ENCODE measurements around the gene DTNB. TPM values are rescaled to one million over a fixed set of nuclear protein-coding genes. Genes with fewer than 3 reads are reported as not detected.
"Not testable (repeated sequence)": the region's sequence is repeated elsewhere in the genome, so short reads cannot be mapped to it uniquely, and the experiment has no call there.

Gene DTNB
- total RNA-seq (2014; rRNA removed; shearing (Covaris generic)), result 4.8 and 5.9 TPM in 2 replicates

GRCh38 chr2:25673300-25674076 lies at the start of gene DTNB:
Gene DTNB, minus strand, starts transcription at chr2:25673577. Its CDS starts 20,917 bp downstream, at chr2:25652660.
- peak; percentile 21 for DNase-seq (ENCODE audit: low spot score)

GRCh38 chr2:25722224-25722623 lies 48.8 kb upstream of the DTNB start:
- no peak for DNase-seq (ENCODE audit: low spot score)

- no peak for DNase-seq (ENCODE audit: low spot score)
Observed at GRCh38 chr2:25720575-25720974, 47.2 kb upstream of the DTNB start.

DNA sequence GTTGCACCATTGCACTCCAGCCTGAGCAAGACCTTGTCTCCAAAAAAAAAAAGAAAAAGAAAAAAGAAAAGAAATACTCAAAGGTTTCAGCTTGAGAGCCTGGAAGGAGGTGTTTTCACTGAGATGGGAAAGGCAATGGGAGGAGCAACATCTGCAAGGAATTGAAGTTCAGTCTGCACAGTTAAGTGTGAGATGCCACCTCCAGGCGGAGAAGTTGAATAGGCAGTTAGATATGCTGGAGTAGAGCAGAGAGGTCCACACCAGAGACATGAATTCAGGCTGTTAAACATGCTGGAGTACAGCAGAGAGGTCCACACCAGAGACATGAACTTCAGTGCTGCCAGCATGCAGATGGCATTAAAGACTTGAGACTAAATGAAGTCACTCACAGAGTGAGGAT lies 41.4 kb upstream of the DTNB start:
- DNase-seq (ENCODE audit: low spot score), result no peak

DNA sequence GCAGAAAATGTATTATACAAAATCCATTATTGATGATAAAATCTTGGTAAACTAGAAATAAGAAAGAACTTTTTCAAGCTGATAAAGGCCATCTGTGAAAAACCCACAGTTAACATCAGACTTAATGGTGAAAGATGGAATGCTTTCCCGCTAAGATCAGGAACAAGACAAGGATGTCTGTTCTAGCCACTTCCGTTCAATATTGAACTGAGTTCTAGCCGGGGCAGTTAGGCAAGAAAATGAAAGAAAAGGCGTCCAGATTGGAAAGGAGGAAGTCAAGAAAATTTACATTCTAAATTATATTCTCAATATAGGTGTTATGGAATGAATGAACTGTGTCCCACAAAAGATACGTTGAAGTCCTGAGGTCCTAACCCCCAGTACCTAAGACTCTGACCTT lies 39.1 kb upstream of the DTNB start:
- DNase-seq (ENCODE audit: low spot score), result no peak

- no peak for DNase-seq (ENCODE audit: low spot score)
Observed at GRCh38 chr2:25711675-25712354, 38.4 kb upstream of the DTNB start.

GRCh38 chr2:25710750-25711149 lies 37.4 kb upstream of the DTNB start:
- DNase-seq (ENCODE audit: low spot score), result no peak

GRCh38 chr2:25709349-25709748 lies 36.0 kb upstream of the DTNB start:
- DNase-seq (ENCODE audit: low spot score), result no peak

DNA sequence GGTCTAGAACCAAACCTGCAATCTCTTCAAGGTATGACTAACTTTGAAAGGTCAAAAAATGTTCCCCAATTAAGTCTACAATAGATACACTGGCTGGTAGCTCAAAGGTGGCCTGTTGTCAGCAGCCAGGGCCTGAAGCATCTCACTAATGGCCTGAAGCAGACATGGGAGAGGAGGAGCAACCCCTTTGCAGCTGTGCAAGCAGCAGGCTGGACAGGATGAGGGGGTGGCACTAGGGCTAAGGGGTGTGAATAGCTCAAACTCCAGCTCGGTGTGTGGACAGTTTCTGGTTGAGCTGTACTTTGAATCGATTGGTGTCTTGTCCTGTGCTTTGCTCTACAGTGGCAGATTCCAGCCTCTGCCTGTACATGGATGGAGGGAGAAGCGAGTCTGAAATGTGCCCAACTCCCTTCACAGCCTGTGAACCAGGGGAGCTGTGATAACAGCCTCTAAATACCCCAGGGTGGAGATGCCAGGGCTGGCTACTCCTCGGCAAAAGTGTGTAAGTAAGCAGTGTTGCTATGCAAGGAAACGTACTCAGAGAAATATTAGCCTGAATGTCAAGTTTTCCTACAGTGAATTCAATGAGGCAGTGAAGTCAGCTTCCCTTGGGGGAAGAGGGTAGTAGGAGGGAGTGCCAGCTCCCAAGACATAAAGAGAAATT lies 34.7 kb upstream of the DTNB start:
- no peak for DNase-seq (ENCODE audit: low spot score)

GRCh38 chr2:25705575-25705974 lies 32.2 kb upstream of the DTNB start:
- not testable (repeated sequence) for DNase-seq (ENCODE audit: low spot score)

- no peak for DNase-seq (ENCODE audit: low spot score)
Observed at GRCh38 chr2:25701801-25702200, 28.4 kb upstream of the DTNB start.

DNA sequence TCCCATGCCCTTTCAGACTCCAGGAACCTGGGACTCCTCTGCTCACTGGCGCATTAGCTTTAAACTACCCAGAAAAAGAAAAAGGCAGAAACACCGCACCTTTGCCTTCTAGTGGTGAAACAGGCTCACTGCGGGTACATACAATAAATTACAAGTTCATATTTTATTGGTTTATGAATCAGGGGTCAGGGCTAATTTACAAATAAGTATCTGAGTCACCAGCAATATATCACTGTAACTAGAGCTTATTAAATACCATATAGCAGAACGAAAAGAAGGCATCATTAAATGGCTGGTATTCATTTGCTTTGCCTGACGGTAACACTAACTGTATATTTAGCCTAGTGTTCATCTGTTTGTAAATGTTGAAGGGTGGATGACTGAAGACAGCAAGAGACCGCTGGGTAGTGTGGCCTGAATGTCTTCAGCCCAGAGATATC lies 26.9 kb upstream of the DTNB start:
- DNase-seq (ENCODE audit: low spot score), result no peak

DNA sequence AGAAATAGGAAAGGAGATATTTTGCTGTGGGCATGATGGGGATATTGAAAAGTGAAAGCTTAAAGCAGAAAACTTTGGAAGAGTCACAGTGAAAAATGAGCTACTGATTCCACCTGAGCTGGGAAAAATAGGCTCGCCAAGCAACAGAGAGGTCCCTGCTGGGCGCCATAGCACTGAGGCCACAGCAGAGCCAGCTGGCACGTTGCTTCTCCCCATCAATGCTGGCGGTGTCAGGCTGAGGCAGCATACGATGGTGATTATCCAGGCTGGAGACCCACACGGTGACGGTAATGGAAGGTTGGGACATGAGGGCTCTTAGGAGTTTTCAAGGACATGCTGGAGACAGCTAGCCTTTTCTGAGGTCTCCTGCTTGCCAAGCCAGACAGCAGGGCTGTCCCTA lies 25.8 kb upstream of the DTNB start:
- DNase-seq (ENCODE audit: low spot score), result no peak

DNA sequence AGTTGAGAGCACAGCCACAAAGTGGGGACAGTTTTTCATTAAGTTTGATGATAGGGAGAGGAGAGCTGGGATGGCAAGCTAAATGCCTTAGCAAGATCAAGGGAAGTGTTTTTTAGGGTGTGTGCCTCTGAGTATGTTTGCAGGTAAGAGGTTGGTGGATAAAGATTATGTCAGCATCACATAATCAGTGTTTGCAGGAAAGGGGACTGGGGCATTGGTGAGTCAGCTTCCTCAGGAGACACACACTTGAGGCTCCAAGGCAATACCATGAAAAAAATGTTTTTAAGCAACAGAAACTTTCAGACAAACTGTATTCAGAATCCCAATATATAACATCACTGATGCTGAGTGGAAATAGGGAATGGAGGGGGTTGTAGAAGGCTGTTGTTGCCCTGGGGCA lies 25.4 kb upstream of the DTNB start:
- peak; percentile 16 for DNase-seq (ENCODE audit: low spot score)

DNA sequence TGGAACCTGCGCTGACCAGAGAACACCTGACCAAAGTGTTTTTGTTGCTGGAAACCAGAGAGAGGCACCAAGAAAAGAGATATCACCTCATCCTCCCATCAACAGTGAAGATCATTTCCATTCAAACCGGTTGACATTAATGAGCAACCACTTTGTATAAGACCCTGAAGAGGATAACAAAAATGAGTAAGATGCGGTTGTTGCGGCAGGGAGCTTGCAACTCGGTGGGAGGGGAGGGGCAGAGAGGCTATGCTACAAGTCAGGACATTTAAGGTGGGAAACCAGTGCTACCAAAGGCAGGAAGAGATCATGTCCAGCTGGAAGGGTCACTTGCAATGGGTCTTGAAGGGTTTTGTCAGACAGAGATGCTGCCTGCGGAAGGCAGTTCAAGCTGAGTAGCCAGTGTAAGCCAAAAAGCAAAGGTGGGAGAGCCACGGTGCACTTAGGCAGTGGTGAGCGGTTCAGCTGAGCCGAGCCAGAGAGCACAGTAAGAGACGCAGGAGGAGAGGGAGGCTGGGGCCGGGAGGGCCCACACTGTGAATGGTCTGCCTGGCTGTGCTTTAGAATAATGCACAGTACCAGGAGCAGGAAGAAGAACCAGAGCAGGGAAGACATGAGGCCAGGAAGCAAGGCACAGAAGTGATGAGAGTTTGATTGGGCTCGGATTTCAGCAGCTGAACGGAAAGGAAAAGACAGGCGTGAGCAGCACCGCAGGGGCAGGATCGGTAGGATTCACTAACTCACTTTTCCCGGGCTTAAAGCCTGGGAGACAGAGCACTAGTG lies 24.4 kb upstream of the DTNB start:
- no peak for DNase-seq (ENCODE audit: low spot score)

DNA sequence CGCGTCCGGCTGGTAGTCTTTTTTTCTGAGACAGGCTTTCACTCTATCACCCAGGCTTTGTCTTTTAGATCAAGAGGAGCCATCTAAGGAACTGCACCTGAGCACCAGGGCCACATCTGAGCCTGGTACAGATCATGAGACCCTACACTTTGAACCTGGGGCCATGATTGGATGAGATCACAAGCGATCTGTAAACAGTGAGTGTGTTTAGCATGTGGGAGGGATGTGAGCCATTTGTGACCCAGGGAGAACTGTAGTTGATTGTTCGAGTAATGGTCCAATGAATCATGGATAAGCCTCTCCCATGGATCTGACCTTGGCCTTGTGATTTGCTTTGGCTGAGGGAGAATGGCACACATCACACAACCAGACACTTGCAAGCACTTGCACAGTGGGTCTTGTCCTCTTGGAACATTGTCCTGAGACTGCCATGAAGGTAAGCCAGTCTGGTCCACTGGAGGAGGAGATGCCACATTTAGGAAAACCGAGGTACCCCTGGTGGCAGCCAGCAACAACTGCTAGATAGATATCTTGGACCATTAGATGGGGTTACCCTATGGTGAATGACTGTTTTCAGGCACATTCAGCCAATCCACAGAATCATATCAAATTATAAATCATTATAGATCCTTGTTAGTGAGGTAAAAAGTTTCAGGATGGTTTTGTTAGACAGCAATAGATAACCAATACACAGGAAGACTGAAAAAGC lies 19.5 kb upstream of the DTNB start:
- DNase-seq (ENCODE audit: low spot score), result no peak

- no peak for DNase-seq (ENCODE audit: low spot score)
Observed at GRCh38 chr2:25692143-25692542, 18.8 kb upstream of the DTNB start.

DNA sequence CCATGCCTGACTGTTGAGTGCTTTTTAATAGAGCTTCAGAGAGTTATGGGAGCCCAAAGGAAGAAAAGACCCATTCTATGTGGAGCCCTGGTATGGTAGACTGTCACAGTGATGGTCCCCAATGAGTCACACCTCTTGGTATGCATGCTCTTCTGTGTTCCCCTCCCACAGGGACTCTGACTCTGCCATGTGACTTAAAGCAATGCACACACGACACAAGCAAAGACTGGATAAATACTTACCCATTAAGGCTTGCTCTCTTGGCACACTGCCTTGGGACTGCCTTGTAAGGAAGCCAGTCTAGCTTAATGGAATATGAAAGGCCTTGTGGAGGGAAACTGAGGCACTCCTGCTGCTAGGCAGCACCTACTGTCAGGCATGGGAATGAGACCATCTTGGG lies 16.7 kb upstream of the DTNB start:
- DNase-seq (ENCODE audit: low spot score), result peak; percentile 44

- DNase-seq (ENCODE audit: low spot score), result no peak
Observed at GRCh38 chr2:25688236-25688635, 14.9 kb upstream of the DTNB start.

DNA sequence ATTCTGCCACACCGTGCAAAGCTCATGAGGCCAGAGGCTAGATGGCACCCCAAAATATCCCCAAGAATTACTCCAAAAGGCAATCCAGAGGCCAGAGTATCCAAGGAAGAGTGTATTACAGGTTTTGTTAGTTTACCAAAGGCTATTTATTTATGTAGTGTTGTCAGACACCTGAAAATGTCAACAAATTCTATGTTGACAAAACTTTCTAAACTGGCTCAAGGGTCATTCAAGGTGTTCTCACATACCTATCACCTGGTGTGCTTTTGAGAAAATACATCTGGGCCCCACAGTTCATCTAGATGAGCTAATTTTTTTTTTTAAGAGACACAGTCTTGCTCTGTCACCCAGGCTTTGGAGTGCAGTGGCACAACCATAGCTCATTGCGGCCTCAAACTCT lies 12.4 kb upstream of the DTNB start:
- no peak for DNase-seq (ENCODE audit: low spot score)

All from H4 (cell line).